NCI-H1694 (cell line): ENCODE results near the gene FRS3.

ENCODE experiments used
- DNase-seq: peaks from one replicate; lab custom pipeline; 2025; lab: John Stamatoyannopoulos, UW

The FRS3 gene

DNA sequence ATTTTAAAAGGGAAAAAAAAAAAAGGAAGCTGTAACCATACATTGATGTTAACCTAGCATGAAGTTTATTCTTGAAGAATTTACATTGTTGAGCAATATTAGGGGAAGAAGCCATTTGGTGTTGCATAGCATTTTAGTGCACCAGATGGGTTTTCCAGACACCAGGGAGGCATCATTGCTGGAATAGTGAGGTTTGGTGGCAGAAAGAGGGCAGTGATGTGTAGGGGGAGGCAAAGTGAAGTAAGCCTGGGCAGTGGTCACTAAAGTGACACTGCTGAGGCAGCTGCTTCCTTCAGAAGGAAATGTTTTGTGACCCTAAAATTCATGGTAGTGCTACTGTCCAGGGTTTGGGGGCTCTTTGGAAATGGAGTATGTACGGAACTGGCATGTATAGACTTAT is 10.3 kb upstream of the FRS3 start:
- no peak for DNase-seq

DNA sequence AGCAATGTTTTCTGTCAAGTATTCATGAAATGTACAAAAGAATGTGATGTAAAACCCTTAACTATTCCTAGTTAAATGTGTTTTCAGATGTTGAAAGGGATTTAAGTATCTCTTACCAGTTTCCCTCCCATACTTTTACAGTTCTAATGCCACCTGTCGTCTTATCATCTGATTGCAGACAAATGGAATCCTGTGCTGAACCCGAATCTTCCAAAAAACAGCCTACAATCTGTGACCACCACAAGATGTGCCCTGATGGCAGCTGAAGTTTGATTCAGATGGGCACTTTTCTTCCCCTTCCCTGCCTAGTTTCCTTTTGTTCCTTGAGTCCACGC is 9.7 kb upstream of the FRS3 start:
- DNase-seq, result no peak

DNA sequence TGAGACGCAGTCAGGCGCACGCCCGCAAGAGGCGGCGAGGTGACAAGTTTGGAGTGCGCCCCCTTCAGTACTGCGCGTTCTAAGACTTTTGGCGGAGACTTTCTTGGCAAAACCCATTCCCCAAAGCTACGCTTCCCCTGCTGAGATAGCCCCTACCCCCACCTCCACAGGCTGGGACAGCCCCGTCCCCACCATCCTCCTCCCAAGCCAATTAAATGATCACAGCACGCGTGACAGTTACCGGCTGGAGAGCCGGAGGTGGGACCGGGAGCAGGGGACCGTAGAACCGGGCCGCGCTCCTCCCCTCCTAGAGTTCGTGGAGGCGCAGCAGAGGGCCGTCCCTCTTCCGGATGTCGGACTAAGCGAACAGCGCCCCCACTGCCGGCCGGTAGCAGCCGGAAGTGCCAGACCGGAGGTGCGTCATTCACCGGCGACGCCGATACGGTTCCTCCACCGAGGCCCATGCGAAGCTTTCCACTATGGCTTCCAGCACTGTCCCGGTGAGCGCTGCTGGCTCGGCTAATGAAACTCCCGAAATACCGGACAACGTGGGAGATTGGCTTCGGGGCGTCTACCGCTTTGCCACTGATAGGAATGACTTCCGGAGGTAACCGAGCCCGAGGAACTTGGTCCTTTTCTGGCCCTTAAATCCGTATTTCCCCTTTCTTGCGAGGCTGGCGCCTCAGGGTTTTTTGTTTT is 7.7 kb upstream of the FRS3 start, which contains the start of gene TOMM6:
Gene TOMM6 (plus strand): TSS at position 476 of the 699 bp plus-strand sequence. CDS start 4 bp downstream, at position 480.
- DNase-seq, result peak; percentile 84

DNA sequence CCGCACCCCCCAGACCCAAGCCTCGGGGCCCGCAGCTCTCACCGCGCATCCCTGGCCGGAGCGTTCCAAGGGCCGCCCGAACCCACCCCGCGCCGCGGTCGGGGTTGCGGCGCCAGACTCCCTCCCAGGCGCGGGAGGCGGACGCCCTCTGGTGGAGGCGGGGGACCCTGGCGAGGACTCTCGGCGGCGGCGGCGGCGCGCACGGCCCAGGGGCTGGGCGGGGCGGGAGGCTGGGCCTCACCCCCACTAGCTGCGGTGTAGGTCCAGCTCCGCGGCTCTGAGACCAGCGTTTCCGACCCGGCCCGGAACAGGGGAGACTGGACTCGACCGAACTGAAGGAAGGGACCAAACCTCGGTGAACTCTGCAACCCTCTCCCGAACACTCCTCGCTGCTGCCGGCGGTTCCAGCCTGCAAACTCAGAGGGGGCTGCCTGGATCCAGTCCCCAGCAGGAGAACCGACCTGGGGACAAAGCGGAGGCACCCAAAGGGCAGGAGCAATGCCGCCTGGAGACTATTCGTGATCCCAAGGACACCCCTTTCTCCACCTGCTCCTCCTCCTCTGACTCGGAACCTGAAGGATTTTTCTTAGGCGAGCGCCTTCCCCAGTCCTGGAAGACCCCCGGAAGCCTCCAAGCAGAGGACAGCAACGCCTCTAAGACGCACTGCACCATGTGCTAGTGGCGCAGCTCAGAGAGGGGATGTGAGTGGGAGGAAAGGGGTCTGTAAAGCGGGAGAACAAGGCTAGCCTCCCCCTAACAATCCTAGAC is 6.9 kb upstream of the FRS3 start:
- peak; percentile 26 for DNase-seq

DNA sequence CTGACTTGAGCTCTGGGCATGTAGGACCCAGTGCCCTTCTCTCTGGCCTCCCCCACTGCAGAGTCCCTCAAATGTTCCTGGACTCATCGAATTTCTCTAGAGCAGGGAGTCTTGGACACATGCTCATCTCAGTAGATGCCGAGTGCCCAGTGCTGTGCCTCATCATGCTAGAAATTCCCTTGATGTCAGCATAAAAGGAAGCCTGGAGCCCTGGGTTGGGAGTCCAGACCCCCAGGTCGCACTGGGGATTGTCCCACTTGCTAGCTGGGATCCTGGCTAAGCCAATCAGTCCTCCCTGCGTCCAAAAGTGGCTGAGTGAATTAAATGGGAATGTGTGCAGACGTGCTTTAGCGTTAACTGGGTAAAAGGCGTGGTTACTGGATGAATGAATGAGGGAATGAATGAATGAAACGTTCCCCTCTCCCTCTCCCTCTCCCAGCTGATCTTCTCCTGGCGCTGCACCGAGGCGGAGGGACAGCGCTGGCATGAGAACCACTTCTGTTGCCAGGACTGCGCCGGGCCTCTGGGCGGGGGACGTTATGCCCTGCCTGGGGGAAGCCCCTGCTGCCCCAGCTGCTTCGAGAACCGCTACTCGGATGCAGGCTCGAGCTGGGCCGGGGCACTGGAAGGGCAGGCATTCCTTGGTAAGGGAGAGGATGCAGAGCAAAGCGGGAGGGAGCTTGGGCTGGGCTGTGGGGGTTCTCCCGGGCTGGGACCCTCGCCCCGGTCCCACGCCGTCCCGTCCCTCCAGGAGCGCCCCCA is 6.2 kb upstream of the FRS3 start:
- no peak for DNase-seq

DNA sequence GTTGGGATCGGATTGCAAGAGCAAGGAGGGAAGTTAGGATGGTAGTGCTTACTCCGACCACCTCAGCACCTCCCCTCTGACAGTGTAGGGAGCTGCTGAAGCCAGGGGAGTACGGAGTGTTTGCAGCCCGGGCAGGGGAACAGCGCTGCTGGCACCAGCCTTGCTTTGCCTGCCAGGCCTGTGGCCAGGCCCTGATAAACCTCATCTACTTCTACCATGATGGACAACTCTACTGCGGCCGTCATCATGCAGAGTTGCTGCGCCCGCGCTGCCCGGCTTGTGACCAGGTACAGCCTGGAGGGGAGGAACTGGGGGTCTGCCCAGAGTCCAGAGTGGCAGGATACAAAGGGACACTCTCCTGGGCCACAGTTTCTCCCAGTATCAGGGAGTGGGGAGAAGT is 5.6 kb upstream of the FRS3 start:
- DNase-seq, result no peak

DNA sequence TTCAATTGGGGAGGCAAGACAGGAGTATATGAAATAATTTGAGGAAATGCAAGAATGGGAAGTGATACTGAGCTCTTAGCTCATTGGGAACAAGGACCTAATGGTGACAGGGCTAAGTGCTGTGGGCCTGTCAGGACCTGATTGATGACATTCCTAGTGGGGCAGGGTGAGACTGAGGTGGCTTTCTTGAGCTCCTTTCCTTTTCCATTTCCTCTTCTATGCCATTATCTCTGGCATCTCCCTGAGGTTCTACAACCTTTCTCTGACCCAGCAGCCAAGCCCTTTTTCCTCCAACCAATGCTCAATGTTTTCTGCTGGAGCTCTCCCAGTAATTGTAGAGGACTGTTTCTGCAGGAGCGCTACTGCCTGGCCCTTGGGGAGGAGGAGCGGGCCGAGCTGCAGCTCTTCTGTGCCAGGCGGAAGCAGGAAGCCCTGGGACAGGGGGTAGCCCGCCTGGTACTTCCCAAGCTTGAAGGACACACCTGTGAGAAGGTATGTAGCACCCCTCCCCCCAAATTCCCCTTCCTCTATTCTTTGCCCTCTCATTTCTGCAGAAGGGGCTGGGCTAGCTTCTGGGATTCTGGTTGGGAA is 5.0 kb upstream of the FRS3 start:
- no peak for DNase-seq

DNA sequence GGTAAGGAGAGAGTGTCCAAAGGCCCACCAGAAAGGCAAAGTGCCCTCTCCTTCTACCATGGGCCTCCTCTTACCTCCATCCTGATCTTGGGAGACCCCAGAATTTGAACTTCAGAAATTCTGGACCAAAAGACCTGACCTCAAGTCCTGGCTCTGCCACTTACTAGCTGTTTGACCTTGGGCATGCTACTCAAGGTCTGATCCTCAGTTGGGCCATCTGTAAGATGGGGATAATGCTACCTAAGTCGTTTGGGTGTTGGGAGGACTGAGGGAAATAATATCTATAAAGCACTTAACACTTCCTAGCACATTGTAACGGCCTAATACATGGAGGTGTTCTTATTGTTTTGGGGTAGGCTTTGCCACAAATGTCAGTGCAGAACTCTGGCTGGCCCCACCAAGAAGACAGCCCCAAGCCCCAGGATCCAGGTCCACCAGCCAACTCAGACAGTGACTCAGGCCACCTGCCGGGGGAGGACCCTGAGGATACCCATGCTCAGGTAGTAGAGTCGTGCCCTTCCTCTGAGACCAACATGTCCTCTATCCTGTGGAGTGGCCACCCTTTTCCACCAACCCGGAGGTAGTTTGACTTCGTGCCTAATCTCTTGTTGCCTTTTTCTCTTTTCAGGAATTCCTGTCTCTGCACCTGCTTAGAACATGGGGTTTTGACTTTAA is 3.5 kb upstream of the FRS3 start:
- no peak for DNase-seq

DNA sequence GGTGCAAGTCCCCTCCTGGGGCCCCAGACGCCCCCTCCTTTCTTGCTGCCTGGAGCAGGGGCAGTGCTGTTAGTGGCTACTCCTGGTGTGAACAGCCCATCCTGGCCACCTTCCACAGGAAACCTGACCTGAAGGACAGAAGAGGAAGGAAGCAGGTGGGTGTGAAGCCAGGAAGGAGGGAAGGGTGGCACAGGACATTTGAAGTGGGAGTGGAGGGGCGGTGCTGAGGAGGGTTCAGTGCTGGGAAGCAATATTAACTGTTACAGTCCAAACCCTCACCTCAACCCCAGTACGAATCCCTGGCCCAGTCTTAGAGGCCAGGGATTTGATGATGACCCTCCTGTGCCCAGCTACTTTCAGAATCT is 1.6 kb upstream of the FRS3 start:
- DNase-seq, result no peak

DNA sequence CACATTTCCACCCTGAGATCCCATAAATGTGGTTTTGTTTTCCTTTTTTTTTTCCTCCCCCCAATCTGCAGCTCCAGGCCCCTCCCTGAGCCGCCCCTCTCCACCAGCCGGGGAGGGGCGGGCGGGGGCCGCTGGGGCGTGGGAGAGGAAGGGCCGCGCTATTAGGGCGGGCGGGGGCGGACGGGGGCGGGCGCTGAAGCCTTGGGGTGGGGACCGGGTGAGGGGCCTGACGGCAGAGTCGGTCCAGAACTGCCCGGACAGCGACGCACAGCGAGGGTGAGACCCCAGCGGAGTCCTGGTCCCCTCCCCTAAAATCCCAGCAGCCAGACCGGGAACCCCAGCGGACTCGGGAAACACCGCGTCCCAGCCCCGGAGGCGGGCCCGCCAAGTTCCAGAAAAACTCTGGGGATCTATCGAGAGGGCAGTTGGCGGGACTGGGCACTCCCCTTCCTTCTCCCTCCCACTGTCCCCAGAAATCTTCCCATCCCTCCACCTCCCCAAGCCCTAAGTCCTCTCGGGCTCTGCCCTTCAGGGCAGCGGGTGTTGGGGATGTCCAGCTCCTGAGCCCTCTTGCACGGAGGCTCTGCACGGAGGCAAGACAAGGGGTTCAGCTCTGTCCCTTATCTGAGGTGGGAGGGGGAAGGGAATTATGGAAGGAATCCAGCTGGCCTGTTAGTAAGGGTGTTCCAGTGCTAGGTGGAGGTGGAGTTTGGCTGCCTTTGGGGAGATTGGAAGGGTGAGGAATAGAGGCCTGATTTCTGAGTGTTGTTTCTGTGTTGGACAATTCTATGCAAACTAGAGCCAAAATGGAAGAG is 1.1 kb upstream of the FRS3 start, which contains the start of gene PRICKLE4:
Gene PRICKLE4 (plus strand): TSS at position 232 of the 815 bp plus-strand sequence. CDS start 2,692 bp downstream, outside the sequence.
- DNase-seq, result no peak

DNA sequence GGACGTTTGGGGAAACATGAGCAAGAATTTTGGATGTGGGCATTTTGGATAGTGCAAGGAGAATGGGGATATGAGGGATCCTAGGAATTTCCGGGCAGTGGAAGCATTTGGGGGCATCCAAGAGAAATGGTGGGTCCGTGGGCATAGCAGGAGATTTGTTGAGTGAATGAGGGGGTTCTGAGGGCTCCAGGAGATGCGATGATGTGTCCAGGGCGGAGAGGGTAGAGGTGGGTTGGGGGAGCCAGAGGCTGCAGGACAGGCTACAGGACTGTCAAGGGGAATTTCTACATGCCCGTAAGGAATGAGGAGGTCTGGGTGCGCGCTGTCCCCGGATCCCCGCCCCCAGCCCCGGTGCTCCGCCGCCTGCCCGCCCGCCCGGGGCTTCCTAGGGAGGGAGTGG is 364 bp downstream of the FRS3 start:
- DNase-seq, result no peak

DNA sequence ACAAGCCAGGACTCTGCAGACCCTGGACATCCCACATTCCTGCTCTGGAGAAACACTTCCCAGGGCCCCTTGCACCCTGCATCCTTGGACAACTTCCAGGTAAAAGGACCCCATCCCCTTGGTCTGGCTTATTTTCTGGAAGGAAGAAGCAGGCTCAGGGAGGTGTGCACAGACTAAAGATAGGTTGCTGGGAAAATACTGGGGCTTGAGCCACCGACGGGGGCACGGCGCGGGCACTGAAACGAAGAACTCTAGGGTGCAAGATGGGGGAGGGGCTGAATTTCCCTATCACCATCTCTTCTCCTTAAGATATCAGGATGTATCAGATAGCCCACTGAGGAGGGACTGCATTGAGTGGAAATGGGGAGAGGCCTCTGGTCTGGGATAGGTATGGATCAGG is 805 bp downstream of the FRS3 start:
- DNase-seq, result no peak

DNA sequence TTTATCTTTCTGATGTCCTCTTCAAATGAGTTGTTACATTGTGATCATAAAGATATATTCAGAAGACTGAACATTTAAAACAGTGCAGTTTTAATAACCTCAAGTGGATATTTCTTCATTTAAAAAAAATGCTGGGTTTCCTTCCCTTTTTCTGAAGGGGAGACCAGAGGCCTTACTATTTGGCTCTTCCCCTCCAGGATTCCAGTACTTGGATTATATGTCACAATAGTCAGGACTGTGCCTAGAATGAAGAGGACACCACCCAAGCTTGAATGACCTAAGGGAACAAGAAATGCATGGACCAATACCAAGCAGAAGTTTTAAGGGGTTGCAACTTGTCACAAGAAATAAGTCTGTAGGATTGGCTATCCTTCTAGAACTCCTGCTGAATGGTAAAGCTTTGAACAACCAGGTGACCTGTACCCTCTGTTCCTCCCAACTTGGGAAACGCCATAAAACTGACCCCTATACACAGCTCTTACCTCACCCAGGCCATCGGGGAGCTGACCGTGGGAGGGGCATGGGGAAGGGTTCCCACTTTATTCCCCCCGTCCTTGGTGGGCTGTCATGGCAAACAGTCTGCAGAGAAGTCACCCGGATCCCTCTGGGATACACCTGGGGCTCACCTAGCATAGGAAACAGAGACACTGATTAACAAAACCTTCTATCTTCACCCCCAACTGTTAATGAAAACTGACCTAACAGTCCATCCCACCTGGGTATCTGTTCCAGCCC is 2.0 kb downstream of the FRS3 start:
- no peak for DNase-seq

DNA sequence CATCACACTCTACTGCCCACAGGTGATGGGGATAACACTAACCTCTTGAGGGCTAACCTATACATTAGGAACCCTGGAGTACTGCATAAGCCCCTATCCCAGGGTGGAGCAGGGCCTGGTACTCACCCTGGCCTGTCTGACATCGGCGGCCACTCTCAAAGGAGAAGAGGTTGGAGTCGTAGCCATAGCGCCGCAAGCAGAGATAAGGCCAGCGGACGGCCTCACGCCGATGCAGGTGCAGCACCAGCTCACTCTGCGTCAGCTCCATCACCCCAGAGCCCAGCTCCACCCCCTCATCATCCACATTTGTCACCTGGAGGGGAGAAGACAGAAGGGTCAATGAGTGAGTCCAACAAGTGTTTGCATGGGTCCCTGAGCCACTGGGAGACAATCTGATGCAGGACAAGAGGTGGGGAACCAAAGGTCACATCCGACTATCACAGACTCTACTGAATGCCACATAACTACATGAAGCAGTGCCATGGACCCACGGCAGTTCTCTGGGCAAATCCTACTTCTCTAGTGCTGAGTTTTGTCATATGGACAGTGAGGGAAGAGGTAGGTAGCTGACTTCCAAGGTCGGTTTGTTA is 4.3 kb downstream of the FRS3 start:
- DNase-seq, result no peak

DNA sequence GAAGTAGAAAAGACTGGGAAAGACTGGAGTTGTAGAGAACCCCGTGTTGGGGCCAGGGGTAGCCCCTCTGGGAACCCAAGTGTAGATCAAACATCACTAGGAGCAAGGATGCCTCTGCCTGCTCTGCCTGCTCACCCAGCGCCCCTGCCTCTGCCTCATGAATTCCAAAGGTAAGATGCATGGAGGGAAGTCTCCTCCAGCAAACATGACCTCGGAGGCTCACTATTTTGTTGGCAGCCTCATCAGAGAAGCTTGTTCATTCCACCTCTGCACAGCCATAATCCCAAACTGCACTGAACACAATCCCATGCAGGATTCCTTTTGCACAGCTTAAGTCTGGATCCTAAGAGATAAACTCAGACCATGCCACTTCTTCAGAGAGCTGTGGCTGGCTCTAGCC is 4.9 kb downstream of the FRS3 start:
- no peak for DNase-seq

DNA sequence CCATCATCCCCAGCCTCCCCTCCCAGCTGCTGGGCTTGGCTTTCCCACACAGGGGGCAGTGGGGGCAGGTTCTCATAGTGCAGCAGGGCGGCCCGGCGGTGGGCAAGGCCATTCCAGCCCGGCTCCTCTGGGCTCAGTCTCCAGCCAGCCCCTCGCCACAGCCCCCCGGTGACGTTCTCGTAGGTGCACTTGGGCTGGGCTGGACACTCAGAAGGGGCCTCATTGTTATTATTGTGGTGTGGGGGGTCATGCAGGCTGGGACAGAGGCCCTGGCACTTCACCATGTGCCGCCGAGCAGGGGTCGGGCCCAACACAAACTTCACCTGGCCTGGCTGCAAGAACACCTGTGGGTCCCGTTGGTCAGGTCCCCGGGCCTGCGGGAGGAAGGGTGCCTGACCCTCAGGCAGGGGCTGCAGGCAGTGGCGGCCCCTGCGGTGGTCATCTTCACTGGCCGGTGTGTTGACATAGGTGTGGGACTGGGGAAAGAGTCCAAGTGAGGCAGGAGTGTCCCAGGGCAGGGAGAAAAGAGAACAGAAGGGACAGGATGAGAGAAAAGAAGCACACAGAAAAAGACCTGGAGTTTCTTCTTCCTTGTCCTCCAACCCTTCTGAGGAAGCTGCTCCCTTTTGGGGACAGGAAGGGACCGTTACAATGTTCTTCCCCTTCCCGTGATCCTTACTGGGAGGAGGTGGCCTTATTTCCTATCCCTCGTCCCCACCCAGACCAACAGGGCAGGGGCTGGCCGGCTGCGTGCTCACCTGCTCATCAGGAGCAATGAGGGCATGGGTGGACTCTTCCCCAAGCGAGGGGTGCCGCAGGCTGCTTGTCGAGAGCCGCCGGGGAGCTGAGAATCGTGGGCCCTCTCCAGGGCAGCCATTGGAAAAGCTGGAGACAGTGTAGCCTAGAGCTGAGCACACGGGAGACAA is 8.4 kb downstream of the FRS3 start:
- DNase-seq, result no peak

DNA sequence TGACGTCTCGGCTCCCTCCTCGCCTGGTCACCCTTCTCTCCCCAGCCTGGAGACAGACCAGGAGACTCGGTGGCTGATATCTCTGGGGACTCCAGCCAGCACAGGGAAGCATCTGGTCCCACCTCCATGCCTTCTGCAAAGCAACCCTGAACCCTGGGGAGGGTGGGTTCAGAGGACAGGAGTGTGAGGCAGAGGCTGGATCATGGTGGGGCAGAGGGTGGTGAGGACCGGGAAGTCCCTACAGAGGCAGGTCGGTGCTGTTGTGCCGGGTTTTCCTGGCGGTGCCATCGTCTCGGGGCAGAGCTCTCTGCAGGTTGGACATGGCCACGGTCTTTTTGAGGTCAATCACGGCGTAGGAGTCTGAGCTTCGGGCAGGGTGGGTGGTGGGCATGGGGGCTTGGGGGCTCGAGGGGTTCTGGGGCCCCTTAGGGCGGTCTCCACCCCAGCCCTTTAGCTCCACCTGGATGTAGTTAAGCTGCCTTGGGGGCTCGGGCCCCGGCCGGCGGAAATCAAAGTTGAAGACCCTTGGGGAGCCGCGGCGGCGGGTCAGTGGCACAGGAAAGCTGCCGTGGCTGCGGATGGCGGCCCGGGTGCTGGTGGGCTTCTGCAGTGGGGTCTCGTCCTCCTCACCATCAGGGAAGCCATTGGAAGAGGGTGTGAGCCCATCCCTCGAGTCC is 9.2 kb downstream of the FRS3 start:
- no peak for DNase-seq

DNA sequence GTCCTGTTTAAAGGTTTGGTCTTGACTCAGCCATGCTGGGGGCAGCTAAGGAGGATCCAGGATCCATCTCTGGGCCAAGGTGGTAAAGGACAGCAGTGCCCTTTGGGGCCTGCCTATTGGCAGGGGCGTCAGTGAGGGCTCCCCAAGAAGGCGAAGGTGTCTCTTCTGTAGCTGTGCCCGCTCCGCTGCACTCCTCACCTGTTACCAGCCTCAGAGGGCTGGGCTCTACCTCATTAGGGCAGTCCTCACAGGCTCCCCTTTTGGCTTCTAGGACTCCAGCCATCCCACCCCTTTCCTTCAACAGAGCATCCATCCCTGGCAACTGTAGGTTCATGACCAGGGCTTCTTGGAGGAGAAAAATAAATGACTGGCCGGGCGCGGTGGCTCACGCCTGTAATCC is 10.3 kb downstream of the FRS3 start:
- DNase-seq, result no peak
